Osteoblast (primary cell): ENCODE results near the gene COL18A1. TPM values are rescaled to one million over a fixed set of nuclear protein-coding genes. Genes with fewer than 3 reads are reported as not detected.

ENCODE experiments used
- DNase-seq: peaks from one replicate; pipeline ENCODE4 v3.0.0; 2011; ENCODE audit warnings: low spot score, mixed read lengths; ENCODE audit not compliant: insufficient read length; ENCODE audit errors: missing footprints
- H2AFZ ChIP-seq: 2 replicates; pipeline ENCODE4 v1.6.0; 2011; ENCODE audit warnings: mild to moderate bottlenecking, low read length
- H3K27ac ChIP-seq: 2 replicates; pipeline ENCODE4 v1.5.1; 2011; ENCODE audit warnings: mild to moderate bottlenecking, low read depth, low read length, moderate library complexity
- H3K27me3 ChIP-seq: 2 replicates; pipeline ENCODE4 v1.6.0; 2012; ENCODE audit warnings: mild to moderate bottlenecking, control low read depth, inconsistent platforms, low read length, moderate library complexity; ENCODE audit not compliant: insufficient read depth
- H3K36me3 ChIP-seq: 2 replicates; pipeline ENCODE4 v1.5.1; 2011; ENCODE audit warnings: mild to moderate bottlenecking, low read length, control low read depth, moderate library complexity; ENCODE audit not compliant: insufficient read depth
- H3K4me1 ChIP-seq: 2 replicates; pipeline ENCODE4 v1.5.1; 2011; ENCODE audit warnings: mild to moderate bottlenecking, low read length, control low read depth, moderate library complexity; ENCODE audit not compliant: insufficient read depth
- H3K4me2 ChIP-seq: 2 replicates; pipeline ENCODE4 v1.6.0; 2011; ENCODE audit warnings: mild to moderate bottlenecking, low read length; ENCODE audit not compliant: insufficient read depth
- H3K4me3 ChIP-seq: fragments of 200-600 bp; sonication (generic); 3 replicates; pipeline ENCODE4 v1.5.1; 2012; ENCODE audit warnings: mild to moderate bottlenecking, low read length, inconsistent platforms; ENCODE audit not compliant: insufficient read depth
- H3K79me2 ChIP-seq: 2 replicates; pipeline ENCODE4 v1.6.0; 2012; ENCODE audit warnings: mild to moderate bottlenecking, low read length, control low read depth, inconsistent platforms; ENCODE audit not compliant: insufficient read depth
- H3K9me3 ChIP-seq: 2 replicates; pipeline ENCODE4 v1.5.1; 2011; ENCODE audit warnings: low read depth, low read length, control low read depth
- H4K20me1 ChIP-seq: 2 replicates; pipeline ENCODE4 v1.6.0; 2012; ENCODE audit warnings: mild to moderate bottlenecking, low read length, control low read depth; ENCODE audit not compliant: insufficient read depth
- total RNA-seq: library from RNA; depleted of rRNA; stranded (reverse); fragments of >200 nt; gene quantifications from 2 replicates; pipeline ENCODE4 v1.2.3, GENCODE V29; 2012
- TF ChIP-seq, protein P1 (sequence below): IDR thresholded peaks from 2 replicates; pipeline ENCODE4 v1.5.1; 2011; ENCODE audit warnings: mild to moderate bottlenecking, low read depth, low read length, moderate library complexity; ENCODE audit errors: extremely low read depth

COL18A1 gene
- total RNA-seq, 1 donor, result 8.3 TPM

DNA sequence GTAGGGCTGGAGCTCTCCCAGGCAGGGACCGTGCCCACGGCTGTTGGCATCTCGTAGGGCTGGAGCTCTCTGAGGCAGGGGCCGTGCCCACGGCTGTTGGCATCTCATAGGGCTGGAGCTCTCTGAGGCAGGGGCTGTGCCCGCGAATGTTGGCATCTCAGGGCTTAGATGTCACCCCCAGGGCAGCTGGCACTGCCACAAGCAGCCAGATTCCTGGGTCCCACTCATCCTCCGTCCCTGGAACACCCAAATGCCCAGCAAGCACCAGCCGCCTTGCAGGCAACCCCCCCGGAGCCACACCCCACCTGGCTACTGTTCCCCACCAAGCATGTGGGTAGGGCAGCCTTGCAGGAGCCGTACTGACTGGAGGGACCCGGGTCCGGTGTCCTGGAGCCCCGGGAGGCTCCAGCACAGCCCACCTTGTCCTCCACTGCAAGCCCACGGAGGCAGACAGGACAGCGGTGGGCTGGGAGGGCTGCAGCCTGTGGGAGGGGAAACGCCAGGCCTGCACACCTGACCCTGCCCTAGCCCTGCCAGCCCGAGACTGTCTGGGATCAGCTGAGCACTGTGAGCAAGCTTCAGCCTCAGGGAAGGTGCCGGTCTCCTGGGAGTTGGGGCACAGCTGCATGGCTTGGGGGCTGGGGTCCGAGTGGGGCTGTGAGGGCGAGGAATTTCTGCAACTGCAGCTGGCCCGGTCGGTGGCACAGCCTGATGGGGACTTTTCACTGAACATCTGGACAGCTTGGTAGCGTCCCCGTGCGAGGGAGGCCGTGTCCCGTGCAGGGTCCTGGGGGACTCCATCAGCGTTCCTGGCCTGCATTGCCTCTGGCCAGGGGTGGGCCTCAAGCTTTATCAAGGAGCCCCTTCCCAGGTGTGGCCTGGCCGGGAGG, 53.6 kb downstream of the COL18A1 start:
- Histone ChIP-seq H3K4me1 (peaks cover 33% of the 10 kb centered on the region), H3K79me2 (no peaks in the 10 kb centered on the region), H3K27me3 (peaks cover 5% of the 10 kb centered on the region), H4K20me1 (no peaks in the 10 kb centered on the region), H3K36me3 (no peaks in the 10 kb centered on the region), H3K27ac (no peak overlapping the region), H3K4me3 (no peak overlapping the region), H2AFZ (no peak overlapping the region), H3K9me3 (no peaks in the 10 kb centered on the region), H3K4me2 (no peak overlapping the region)
- peak; percentile 78 for DNase-seq
- TF ChIP-seq, protein P1, sequence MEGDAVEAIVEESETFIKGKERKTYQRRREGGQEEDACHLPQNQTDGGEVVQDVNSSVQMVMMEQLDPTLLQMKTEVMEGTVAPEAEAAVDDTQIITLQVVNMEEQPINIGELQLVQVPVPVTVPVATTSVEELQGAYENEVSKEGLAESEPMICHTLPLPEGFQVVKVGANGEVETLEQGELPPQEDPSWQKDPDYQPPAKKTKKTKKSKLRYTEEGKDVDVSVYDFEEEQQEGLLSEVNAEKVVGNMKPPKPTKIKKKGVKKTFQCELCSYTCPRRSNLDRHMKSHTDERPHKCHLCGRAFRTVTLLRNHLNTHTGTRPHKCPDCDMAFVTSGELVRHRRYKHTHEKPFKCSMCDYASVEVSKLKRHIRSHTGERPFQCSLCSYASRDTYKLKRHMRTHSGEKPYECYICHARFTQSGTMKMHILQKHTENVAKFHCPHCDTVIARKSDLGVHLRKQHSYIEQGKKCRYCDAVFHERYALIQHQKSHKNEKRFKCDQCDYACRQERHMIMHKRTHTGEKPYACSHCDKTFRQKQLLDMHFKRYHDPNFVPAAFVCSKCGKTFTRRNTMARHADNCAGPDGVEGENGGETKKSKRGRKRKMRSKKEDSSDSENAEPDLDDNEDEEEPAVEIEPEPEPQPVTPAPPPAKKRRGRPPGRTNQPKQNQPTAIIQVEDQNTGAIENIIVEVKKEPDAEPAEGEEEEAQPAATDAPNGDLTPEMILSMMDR, result no peak

DNA sequence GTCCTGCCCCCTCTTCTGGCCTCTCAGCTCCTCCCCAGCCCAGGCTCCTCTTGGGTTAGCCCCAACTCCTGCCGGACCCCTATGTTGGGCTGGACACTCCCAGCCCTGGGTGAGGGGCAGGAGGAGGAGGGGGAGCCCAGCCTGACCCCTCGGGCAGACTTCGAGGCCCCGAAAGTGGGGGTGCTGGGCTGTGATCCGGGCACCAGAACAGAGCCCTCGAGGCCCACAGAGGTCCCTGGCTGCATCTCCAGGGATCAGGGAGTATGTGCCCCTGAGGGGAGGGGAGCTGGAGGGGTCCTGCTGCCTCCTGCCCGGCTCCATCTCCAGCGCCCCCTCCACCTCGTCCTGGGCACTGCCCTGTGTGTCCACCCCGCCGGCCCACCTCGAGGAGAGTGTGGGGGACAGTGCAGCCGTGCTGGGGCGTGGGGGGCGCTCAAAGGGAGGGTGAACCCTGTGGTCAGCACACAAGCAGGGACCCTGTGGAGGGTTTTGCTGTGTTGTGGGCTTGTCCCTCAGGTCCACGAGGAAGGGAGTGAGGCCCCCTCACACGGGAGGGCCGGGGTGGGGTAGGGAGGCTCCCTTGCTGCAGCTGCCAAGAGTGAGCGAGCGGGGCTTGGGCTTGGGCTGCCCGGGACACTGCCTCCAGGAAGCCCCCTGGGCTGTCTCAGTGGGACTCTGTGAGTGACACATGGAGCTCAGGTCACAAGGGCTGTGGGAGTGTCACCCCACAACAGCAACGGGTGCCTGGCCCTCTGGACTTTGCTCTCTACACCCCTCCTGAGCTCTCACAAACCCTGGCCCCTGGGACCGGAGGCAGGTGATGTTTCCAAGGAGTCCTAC, 54.4 kb downstream of the COL18A1 start:
- no peaks in the 10 kb centered on the region for H4K20me1 ChIP-seq

DNA sequence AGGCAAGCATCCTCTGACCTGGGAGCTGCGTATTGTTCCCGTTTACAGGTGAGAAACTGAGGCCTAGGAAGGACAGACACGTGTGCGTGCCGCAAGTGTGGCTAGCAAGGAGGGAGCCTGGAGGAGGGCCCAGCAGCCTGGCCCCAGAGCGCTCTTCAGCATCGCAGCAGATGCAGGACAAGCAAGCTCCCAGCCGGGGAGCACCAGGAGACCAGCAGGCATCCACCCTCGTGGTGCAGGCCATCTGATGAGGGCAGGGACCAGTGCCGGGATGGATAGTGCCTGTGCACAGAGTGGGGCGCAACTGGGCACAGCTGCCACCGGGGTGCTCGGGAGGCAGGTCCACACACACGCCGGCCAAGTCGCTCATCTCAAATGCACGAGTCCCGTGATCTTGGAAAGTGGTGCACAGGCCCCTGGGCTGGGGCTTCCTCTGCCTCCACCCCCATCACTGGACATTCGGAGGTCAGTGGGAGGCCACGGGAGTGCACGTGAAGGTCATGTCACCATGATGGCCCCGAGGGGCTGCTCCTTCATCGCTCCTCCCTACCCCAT, 55.1 kb downstream of the COL18A1 start:
- H2AFZ ChIP-seq, result no peak overlapping the region
- peak overlapping the region; percentile 74 for H3K27ac ChIP-seq
- DNase-seq, result peak; percentile 87
- H3K79me2 ChIP-seq, result no peaks in the 10 kb centered on the region
- H3K27me3 ChIP-seq, result peaks cover 4% of the 10 kb centered on the region
- no peak overlapping the region for H3K4me3 ChIP-seq
- H3K4me2 ChIP-seq, result peak overlapping the region; percentile 18
- peaks cover 23% of the 10 kb centered on the region for H3K4me1 ChIP-seq
- H3K36me3 ChIP-seq, result no peaks in the 10 kb centered on the region
- TF ChIP-seq, protein P1, result no peak
- no peaks in the 10 kb centered on the region for H4K20me1 ChIP-seq
- H3K9me3 ChIP-seq, result no peaks in the 10 kb centered on the region

More for the DNA sequence above, 54.4 kb downstream of the COL18A1 start:
- Histone ChIP-seq H3K36me3 (no peaks in the 10 kb centered on the region), H3K27ac (peak overlapping the region; percentile 74), H3K4me2 (no peak overlapping the region), H3K9me3 (no peaks in the 10 kb centered on the region), H3K79me2 (no peaks in the 10 kb centered on the region), H3K27me3 (peaks cover 8% of the 10 kb centered on the region), H3K4me1 (peaks cover 30% of the 10 kb centered on the region), H2AFZ (no peak overlapping the region), H3K4me3 (no peak overlapping the region)
- DNase-seq, result peak; percentile 81
- TF ChIP-seq, protein P1, result no peak
